HTR-8/SVneo (cell line): ENCODE results near the gene DNAAF6.

Experiments used
- DNase-seq: peaks from one replicate; pipeline ENCODE4 v3.0.0; 2011; ENCODE audit warnings: low spot score, mixed read lengths; ENCODE audit not compliant: insufficient read length
- FAIRE-seq: peaks from 2 replicates; lab custom pipeline; 2011; peaks lifted over from hg19 to GRCh38; lab: Jason Lieb, UNC

Gene DNAAF6

DNA sequence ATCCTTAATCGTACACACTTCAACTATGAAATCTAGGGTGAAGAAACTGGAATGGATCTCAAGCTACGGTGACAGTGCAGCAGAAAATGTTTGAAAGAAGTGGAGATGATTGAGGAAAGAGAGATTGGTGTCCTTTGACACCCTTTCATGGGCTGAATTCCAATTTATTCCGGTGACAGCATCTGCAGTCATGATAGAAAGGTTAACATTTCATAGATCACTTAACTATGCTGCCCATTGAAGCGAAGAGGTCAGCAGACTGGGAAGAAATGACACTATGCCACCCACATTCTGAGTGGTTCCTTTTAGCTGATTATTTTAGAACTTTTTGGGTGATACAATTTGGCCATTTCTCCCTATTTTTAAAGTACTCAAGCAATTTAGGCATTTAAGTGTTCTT is 82.3 kb downstream of the DNAAF6 start:
- no peak for FAIRE-seq
- no peak for DNase-seq

DNA sequence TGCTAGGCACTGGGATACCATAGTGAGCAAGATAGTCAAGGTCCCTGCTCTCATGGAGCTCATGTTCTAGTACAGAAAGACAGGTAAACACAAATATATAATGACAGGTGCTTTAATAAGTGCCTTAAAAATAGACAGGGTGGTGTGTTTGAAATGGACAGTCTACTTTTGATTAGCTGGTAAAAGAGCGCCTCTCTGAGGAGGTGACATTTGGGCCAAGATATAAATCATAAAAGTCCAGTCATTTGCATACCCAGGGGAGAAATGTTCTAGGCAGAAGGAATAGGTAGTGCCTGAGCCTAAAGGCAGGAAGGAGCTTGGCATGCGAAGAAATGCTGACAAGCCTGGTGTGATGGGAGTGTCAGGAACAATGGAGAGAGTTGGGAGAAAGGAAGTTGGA is 83.6 kb downstream of the DNAAF6 start:
- FAIRE-seq (no peak), DNase-seq (no peak)

DNA sequence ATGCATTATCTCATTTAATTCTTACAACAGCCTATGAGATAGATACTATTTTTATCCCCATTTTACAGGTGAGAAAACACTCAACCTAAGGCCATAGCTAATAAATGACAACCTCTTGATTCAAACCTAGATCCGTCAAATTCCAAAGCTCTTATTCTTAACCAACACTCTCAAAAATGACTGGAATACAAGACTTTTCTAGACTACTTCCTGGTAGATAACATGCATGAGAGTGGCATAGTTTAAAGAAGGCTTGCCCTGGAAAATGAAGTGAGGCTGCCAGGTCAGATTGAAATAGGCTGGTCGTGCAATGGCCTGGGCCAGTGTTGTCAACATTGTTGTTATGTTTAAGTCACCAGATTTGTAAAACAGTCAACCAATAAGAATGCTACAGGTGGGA is 86.6 kb downstream of the DNAAF6 start:
- DNase-seq (no peak), FAIRE-seq (no peak)
